Measurements from ENCODE around the gene MPPED2.

MPPED2 gene, protein sequence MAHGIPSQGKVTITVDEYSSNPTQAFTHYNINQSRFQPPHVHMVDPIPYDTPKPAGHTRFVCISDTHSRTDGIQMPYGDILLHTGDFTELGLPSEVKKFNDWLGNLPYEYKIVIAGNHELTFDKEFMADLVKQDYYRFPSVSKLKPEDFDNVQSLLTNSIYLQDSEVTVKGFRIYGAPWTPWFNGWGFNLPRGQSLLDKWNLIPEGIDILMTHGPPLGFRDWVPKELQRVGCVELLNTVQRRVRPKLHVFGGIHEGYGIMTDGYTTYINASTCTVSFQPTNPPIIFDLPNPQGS

DNA sequence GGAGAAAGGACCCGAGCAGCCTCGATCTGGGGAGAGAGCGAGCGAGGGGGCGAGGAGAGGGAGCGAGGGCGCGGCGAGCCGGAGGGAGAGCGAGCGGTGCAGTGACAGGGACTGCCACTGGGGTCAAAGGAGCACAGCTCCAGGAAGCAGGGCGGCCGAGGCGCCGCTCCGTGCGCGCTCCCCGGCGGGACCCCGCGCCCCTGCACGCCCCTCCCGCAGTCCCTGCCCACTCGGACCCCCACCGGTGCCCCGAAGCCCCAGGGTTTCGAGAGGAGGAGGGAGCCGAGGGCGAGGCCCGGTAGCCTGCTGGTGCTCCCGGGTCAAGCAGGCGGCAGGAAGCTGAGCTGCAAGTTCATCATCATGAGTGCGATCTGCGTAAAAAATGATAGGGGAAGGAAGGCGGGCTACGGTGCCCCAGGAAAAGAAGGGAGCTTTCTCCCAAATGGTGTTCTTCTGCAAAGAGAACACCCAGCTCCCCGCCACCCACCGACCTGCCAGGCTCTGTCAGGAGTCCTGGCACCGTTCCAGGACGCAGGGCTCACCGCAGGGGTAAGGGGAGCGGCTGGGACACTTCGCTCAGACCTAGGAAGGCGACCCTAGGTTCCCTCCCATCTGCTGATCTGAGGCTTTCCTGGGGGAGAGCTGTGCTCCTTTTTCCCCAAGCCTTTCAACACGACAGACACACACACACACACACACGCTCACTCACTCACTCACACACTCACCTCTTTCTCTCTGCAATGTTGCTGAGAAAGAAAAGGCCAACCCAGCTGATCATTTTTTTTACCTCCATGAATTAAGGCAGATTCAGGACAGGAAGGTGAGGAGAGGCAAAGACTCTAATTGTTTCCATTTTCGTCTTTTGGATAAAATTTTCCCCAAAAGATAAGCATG, at the start of gene MPPED2:
TSS of gene MPPED2 (minus strand) at position 103 of the 894 bp plus-strand sequence. CDS start 5,980 bp downstream, outside the sequence.
- DNase-seq (ENCODE audit: low spot score) = peak; percentile 15

DNA sequence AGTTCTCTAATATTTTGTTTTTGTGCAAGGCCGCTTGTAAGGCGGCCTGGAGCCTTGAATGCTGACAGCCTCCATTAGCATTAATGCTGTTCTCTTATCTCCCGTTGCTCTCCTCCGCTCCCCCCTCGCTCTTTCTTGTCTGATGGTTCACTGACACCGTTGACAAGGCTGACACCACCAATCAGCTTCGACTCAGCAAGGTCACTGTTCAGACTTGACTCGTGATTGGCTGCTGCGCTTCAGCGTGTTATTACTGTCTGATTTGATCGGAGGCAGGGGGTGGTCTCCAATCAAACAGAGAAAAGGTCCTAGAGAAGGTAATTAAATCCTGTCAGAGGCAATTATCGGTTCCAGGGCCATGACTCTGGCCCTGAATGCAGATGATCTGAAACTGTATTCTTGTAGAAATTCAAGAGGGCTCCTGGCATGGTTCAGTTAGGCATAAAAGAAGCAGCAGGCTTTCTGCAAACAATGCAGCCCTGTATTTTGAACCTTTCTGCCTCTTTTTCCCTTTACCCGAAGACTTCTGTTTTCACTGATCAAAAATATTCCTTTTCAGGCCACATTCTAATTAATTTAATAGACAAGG, 49.3 kb upstream of the MPPED2 start:
- DNase-seq (ENCODE audit: low spot score) = peak; percentile 44

DNA sequence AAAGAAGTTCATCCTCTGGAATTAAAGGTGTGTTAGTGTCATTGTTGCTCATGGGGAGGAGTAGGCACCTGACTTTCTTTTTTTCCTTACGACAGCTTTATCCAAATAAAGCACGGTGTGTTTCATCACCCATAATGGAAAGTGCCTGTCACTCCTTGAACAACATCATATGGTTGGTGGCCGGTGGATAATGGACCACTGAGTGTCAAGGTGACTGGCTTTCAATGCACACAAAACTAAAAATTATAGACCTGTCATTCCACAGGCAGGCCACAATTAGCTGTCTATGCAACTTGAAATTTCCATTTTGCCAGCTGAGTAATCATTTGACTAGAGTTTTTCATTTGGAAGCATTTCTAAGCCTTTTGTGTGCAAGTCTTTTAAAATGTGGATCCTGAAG, 45.0 kb upstream of the MPPED2 start:
- DNase-seq (ENCODE audit: low spot score) = no peak

DNA sequence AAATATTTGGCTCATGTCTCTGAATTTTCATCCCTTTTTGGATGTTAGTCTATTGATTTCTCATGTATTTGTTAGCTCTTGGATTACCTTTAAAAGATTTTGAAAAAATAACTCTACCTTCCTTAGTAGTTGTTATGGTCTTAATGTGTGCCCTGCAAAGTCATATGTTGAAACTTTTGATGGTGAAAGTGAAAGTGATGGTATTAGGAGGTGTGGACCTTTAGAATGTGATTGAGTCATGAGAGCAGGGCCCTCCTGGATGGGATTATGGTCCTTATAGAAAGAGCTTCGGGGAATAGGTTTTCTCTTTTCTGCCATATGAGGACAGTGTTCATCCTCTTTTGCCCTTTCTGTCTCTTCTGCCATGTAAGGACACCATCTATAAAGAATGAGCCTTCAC, 33.6 kb upstream of the MPPED2 start:
- no peak for DNase-seq (ENCODE audit: low spot score)

DNA sequence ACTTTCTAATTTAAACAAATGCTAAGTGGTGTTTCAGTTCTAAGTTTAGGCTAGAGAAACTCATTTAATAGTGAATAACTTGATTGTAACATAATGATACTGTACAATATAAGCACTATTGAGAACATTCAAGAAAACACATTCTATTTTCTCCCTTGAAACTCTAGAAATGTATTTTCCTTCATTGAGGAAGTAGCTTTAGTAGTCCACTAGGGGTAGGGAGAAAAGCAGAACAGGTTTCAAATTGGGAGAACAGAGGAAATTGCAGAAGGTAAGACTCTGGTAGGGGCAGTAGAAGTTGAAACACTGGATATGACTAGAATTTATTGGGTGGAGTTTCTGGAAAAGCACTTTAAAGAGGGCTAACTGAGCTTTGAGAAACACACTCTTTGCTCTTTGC, 31.6 kb upstream of the MPPED2 start:
- DNase-seq (ENCODE audit: low spot score) = no peak

DNA sequence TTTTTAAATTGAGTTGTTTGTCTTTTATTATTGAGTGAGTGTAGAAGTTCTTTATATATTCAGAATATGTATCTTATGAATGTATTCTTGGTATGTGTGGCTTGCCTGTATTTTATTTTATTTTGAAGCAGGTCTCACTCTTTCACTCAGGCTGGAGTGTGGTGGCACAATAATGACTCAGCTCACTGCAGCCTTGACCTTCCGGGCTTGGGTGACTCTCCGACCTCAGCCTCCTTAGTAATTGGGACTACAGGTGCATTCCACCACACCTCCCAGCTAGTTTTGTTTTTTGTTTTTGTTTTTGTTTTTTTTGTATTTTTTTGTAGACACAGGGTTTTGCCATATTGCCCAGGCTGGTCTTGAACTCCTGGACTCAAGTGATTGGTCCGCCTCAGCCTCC, 24.5 kb upstream of the MPPED2 start:
- no peak for DNase-seq (ENCODE audit: low spot score)

DNA sequence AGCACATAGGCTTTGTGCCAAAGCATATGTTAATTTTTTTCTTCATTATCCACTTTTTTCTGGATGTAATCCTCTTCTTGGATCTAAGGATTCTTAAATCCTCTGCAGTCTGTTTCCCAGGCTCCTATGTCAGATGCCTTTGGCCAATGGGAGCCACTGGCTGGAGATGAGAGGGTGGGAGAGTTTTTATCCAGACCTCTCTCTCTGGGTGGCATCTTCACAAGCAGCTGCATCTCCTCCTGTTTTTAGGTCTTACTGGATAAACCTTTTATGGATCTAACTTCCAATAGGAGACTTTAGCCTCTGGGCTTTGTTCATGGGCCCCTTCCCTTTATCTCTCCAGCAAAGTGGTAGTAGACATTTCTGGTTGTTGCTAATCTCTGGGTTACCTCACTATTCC, 22.4 kb upstream of the MPPED2 start:
- no peak for DNase-seq (ENCODE audit: low spot score)

DNA sequence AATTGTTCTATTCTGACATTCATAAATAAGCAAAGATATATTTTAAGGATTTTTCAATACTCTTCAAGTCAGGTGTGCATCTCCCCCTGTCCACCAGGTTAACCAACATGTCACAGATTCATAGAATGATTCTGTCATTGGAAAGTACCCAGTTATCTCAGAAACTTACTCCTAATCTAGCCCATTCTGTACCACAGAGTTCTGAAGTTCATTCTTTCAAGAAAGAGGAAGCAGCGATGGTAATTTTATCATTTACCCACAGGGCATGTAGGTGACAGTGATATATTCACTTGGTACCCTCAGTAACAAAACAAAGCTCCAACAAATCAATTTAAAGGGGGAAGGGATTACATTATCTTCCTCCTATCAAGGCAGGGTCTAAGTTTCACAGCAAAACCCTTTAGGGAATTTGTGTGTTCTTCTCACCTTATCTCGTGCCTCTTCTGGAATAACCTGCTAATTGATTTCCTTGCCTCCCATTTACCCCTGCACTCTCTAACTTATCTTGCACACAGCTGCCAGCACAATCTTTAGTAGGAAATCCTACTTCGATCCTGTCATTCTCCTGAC, 19.0 kb upstream of the MPPED2 start:
- no peak for DNase-seq (ENCODE audit: low spot score)

DNA sequence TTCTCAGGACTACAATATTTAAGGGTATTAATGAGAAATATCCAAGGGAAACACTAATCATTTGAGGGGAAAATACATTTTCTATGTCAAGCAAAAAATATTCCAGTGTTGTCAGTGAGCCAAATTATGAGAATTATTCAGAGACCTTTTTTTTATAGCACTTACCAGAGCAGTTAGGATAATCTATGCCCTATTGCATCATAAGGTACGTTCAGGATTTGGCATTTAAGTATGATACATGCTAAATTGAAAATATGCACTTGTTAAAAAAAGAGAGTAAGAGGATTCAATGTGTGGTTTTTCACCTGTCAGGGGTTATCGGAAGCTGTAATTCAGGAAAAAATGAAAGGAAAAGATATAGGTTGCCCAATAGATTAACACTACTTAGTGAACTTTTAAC, 17.2 kb upstream of the MPPED2 start:
- DNase-seq (ENCODE audit: low spot score) = no peak

DNA sequence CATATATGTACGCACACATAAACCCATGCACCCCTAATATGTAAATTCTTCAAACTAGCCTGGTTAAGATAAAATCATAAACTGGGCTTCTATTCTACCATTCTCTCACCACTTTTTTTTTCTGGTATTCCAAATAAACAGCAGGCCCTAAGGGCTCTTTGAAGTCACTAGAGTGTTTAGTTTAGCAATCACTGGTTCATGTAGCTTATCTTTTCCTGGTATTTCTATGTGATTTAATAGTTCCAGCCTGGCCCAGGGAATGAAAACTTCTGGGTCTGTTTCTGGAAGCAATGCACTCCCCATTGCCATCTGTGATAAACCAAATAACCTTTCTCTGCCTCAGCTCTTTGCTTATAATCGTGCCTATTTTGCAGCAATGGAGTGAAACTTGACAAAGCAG, 10.7 kb upstream of the MPPED2 start:
- DNase-seq (ENCODE audit: low spot score) = no peak

DNA sequence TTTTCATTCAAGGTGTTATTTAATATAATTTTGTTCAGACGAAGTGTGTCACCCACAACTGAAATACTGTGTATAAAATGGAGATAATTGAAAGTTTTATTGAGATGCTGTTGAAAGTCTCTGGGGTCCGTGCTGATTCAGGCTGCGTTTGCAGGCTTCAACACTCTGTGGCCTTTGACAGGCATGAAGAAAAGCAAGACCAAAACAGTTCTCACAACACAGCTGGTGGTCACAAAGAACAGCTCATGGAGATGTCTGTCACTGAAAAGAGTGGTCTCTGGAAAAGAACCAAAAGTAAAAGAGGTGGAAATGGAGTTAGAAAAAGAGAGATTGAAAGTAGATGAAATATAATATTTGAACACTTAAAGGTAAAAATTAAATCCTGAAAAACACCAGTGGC, 9.8 kb upstream of the MPPED2 start:
- DNase-seq (ENCODE audit: low spot score) = no peak

DNA sequence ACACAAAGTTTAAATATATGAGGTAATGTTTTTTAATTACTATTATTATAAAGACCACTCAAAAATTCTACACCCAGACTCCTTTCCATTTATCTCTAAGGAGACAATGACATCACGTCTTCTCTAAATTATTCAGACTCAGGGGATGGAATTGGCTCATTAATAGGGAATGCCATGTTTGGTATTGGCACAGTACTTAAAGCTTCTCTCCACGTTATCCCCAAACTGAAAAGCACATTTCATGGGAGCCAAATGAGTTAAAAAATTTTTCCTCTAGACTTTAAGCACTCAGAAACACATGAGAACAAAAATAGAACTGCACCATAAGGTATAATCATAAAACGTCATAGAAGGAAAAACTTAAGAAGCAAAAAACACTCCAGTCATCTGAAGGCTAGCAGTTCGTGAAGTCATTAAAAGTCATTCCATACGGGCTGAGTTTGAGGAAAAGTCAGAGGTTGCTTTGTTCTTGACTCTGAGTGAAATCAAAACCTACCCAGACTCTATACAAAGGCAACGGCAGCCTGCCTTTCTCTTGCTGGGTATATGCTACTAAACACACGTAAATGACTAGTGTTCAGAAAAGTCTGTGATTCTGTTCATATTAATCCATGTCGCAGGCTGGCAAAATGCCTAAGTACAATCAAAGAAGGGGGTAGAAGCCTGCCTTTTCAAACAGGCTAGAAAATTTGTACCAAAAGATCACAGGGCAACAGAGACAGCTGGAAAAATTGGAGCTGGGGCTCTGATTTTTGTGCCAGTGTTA, 8.7 kb upstream of the MPPED2 start:
- no peak for DNase-seq (ENCODE audit: low spot score)

DNA sequence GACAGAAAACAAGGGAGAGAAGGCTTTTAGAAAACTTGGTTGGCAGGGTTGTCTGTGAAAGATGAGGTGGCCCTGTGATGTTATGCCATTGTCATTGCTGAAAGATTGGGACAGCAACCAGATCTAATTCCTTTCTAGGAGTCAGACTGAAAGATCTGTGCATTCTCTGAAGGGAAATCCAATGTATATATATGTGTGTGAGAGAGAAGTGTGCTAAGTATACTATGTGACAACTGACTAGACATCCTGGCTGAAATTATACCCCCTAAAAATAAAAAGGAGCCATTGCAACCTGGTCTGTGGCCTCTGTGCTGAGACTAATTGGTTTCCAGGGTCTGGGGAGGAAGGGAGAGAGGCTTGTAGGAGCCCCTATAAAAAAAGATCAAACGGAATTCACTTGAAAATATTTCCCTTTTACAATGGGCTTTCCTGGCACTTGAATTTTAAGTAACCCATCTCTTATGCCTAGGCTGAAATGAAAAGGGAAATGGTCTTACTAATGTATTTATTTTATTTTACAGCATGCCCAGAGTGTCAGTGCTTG, 1.2 kb upstream of the MPPED2 start:
- DNase-seq (ENCODE audit: low spot score) = no peak

DNA sequence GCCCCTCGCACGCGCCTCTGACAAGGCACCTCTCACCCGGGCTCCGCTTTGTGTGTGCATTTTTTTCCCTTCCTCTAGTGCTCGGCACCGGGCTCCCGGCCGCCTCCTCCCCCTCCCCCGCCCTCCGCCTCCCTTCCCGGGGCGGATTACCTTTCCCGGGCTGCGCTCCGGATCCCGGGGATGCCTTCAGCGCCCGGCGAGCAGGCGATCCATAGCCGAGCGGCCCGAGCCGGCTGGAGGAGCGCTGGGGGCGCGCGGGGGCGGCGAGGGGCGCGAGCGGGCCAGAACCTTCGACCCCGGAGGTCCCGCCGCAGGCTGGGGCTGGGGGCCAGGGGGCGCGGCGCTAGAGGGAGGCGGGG, 282 bp downstream of the MPPED2 start:
- DNase-seq (ENCODE audit: low spot score) = peak; percentile 15

DNA sequence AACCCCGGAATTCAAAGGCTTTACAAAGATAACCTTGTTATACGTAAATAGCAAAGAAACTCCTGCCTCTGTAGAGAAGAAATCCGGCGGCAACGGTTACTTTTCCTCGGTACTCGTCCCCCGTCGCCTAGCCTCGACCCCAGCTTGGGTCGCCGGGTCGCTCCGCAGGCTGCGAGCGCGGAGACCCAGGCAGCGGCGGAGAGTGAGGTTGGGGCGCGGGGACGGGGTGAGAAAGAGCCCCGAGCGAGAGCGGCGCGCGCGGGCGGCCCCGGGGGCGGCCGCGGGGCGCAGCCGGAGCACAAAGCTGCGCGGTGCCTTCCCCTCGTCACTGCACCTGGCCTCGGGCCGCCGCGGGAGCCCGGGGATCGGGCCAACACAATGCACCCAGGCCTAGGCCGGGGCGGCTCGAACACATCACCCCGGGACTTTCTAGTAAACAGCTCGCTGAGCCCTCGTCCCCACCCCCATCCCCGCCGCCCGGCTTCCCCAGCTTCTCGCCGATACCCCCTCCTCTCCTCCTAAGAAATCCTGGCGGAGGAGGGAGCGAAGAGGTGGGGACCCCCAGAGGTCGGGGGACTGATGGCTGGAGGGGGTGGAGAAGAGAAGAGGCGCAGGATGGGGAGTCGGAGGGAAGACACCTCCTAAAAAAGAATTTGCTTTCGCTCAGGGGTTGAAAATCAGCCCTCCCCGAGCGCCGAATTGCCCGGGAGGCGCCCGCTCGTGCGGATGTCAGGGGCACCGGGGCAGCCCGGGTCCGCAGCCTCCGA, 845 bp downstream of the MPPED2 start:
- DNase-seq (ENCODE audit: low spot score) = peak; percentile 1

DNA sequence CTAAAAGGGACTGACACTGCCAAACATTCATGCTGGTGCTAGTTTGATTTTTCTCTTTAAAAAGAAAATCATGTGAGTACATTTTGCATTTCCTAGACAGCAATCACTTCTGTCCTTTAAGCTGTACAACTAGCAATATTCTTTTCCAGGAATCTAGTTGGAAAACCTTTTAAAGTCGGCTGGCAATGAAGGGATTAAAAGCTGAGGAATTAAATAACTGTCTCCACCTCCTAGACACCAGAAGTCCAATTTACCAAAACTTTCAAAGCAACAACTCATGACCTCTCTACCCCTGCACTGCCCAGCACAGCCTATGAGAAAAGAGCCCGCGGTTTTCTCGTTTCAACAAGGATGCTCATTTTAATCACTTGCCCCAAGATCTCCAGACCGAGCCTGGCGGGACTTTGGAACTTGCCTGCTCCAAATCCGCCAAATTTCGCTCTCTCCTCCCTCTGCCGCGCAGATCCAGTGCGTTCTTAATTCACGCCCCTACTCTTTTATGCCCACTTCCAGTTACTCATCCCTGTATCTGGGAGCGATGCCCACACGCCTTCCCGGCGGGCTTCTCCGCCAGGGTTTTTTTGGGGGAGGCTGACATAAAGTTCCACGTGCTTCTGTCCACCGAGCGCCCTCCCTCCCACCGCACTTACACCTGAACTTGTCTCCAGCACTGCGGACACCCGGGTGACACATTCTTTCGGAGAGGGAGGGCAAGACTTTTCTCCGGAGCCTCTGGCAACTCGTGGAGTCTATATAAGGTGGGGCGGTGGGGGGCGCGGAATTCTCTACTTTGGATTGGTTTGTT, 2.5 kb downstream of the MPPED2 start:
- DNase-seq (ENCODE audit: low spot score) = no peak

DNA sequence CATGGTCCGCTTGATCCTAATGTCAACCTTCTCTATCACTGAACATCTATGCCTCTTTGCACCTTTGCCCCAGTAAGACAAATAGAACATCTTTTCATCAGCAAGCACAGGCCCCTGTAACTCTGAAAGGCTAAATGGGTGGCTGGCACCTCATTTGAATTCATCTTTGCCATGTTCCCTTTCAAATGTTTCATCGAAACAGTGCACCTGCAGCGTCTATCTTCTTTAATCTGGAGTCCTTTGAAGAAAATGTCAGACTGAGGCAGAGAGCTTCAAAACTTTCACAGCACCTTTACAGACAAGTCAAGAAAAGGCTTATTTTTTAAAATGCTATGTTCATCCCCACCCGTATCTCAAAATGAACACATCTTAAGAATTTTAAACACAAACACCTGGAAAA, 3.4 kb downstream of the MPPED2 start:
- DNase-seq (ENCODE audit: low spot score) = no peak

DNA sequence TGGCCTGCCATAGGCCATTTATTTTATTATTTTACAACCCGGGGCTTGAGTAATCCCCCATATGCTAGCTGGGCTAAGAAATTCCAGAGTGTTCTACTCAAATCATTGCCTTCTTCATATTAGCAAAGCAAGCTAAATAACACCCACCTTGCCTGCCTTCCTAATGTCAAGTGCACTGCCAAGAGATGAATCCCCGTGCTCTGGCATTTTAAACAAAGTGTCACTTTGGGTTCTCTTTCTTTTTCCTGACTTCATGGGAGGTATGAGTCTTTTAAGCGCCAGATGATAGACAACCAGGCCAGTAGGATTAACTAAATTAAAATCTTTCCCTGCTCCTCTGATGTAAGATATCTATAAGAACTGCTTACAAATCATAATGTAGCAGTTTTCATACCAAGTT, 4.5 kb downstream of the MPPED2 start:
- no peak for DNase-seq (ENCODE audit: low spot score)

DNA sequence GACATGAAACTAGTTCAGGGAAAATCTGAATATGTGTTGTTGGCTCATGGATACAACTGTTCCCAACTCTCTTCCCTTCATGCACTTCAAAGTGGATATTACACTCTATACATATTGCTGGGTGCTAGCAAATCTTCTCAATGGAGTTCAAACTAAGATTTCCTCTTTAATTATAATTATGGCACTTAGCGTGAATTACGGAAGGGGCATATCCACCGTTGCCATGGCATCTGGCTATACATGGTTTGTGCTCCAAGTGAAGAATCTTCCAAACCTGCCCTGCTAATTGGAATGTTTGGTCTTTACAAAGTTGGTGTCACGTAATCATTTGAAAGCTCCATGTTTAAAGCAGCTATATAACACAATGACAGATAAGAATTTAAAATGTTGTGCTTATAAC, 5.6 kb downstream of the MPPED2 start:
- no peak for DNase-seq (ENCODE audit: low spot score)

Data from cerebellar cortex (tissue), 1 donor.